MM.1S (cell line): ENCODE measurements around the gene FKBP3.
A peak's percentile ranks its signal among the peaks of the same experiment; 100 is the strongest.

Experiments used
- DNase-seq: peaks from one replicate; pipeline ENCODE4 v3.0.0-alpha.2; 2015
- H2AFZ ChIP-seq: fragments of 300-600 bp; sonication (generic); 2 replicates; pipeline ENCODE4 v1.6.0; 2016; ENCODE audit warnings: antibody characterized with exemption, low read length
- H3F3A ChIP-seq: fragments of 300-600 bp; sonication (generic); 2 replicates; pipeline ENCODE4 v1.6.1; 2016; ENCODE audit warnings: mild to moderate bottlenecking, antibody characterized with exemption, low read length, moderate library complexity, mixed read lengths; ENCODE audit not compliant: insufficient read depth
- H3K27ac ChIP-seq: fragments of 300-600 bp; sonication (generic); 2 replicates; pipeline ENCODE4 v1.5.1; 2016; ENCODE audit warnings: mild to moderate bottlenecking, low read length
- H3K27me3 ChIP-seq: fragments of 300-600 bp; sonication (generic); replicated peaks from 2 replicates; pipeline ENCODE4 v1.6.0; 2016; ENCODE audit warnings: low read length; ENCODE audit not compliant: insufficient read depth
- H3K36me3 ChIP-seq: fragments of 300-600 bp; sonication (generic); replicated peaks from 2 replicates; pipeline ENCODE4 v1.6.1; 2016; ENCODE audit warnings: mild to moderate bottlenecking, low read length, mixed read lengths; ENCODE audit not compliant: insufficient read depth
- H3K4me1 ChIP-seq: fragments of 300-600 bp; sonication (generic); 2 replicates; pipeline ENCODE4 v1.6.1; 2016; ENCODE audit warnings: low read length, mixed read lengths
- H3K4me2 ChIP-seq: fragments of 300-600 bp; sonication (generic); 2 replicates; pipeline ENCODE4 v1.6.0; 2016; ENCODE audit warnings: low read depth, low read length
- H3K4me3 ChIP-seq: fragments of 300-600 bp; sonication (generic); 2 replicates; pipeline ENCODE4 v1.5.1; 2016; ENCODE audit warnings: low read length, mixed read lengths
- H3K79me2 ChIP-seq: fragments of 300-600 bp; sonication (generic); 2 replicates; pipeline ENCODE4 v1.6.1; 2016; ENCODE audit warnings: mixed run types, low read length, mixed read lengths
- H3K9ac ChIP-seq: fragments of 300-600 bp; sonication (generic); 2 replicates; pipeline ENCODE4 v1.6.1; 2016; ENCODE audit warnings: low read length, mixed read lengths
- H3K9me2 ChIP-seq: fragments of 300-600 bp; sonication (generic); replicated peaks from 2 replicates; pipeline ENCODE4 v1.6.1; 2016; ENCODE audit warnings: mild to moderate bottlenecking, low read length, mixed read lengths; ENCODE audit not compliant: insufficient read depth
- H3K9me3 ChIP-seq: fragments of 300-600 bp; sonication (generic); replicated peaks from 2 replicates; pipeline ENCODE4 v1.6.1; 2016; ENCODE audit warnings: mild to moderate bottlenecking, low read length, mixed read lengths; ENCODE audit not compliant: insufficient read depth
- H4K20me1 ChIP-seq: fragments of 300-600 bp; sonication (generic); 2 replicates; pipeline ENCODE4 v1.6.1; 2016; ENCODE audit warnings: mild to moderate bottlenecking, low read length, moderate library complexity, mixed read lengths; ENCODE audit not compliant: insufficient read depth
- CTCF ChIP-seq: fragments of 300-600 bp; sonication (generic); IDR thresholded peaks from 2 replicates; pipeline ENCODE4 v1.5.1; 2016; ENCODE audit warnings: antibody characterized with exemption, low read length, mixed read lengths
- EZH2 ChIP-seq: fragments of 300-600 bp; sonication (generic); optimal IDR thresholded peaks from 2 replicates; pipeline ENCODE3; 2017; ENCODE audit warnings: low read depth, mild to moderate bottlenecking, antibody characterized with exemption, low read length, mixed read lengths
- EZH2phosphoT487 ChIP-seq: fragments of 300-600 bp; sonication (generic); IDR thresholded peaks from 2 replicates; pipeline ENCODE4 v1.6.1; 2018; ENCODE audit warnings: antibody characterized with exemption, low read length

The FKBP3 gene

GRCh38 chr14:45091710-45092109, 42.6 kb downstream of the FKBP3 start:
- H3F3A ChIP-seq: peaks cover 2% of the 10 kb centered on the region; the same call in 1 of the 2 replicates
- H3K4me3 ChIP-seq: no peak overlapping the region
- 0 out of 2 replicates have a peak, but pooled peaks cover 4% of the 10 kb centered on the region for H4K20me1 ChIP-seq
- H2AFZ ChIP-seq: no peak overlapping the region
- peaks cover 83% of the 10 kb centered on the region for H3K79me2 ChIP-seq
- no peaks in the 10 kb centered on the region for H3K27me3 ChIP-seq
- H3K4me1 ChIP-seq: peaks cover 8% of the 10 kb centered on the region
- no peaks in the 10 kb centered on the region for H3K9me3 ChIP-seq
- TF ChIP-seq CTCF (no peak), EZH2 (no peak), EZH2phosphoT487 (no peak)
- no peak overlapping the region for H3K27ac ChIP-seq
- H3K9me2 ChIP-seq: no peaks in the 10 kb centered on the region
- H3K36me3 ChIP-seq: no peaks in the 10 kb centered on the region
- no peak overlapping the region for H3K9ac ChIP-seq
- no peak for DNase-seq
- no peak overlapping the region for H3K4me2 ChIP-seq

- peaks cover 8% of the 10 kb centered on the region for H3K4me1 ChIP-seq
- no peaks in the 10 kb centered on the region for H3K9me2 ChIP-seq
- no peaks in the 10 kb centered on the region for H3K27me3 ChIP-seq
- H3K9me3 ChIP-seq: no peaks in the 10 kb centered on the region
- no peaks in the 10 kb centered on the region for H3K36me3 ChIP-seq
- H3K79me2 ChIP-seq: peaks cover 93% of the 10 kb centered on the region
- no peak overlapping the region for H2AFZ ChIP-seq
- TF ChIP-seq CTCF (no peak), EZH2phosphoT487 (no peak), EZH2 (no peak)
- H4K20me1 ChIP-seq: 0 out of 2 replicates have a peak, but pooled peaks cover 4% of the 10 kb centered on the region
- no peak overlapping the region for H3K4me3 ChIP-seq
- DNase-seq: no peak
- H3F3A ChIP-seq: peaks cover 2% of the 10 kb centered on the region; the same call in 1 of the 2 replicates
- no peak overlapping the region for H3K27ac ChIP-seq
- no peak overlapping the region for H3K4me2 ChIP-seq
- no peak overlapping the region for H3K9ac ChIP-seq
Observed at GRCh38 chr14:45089813-45090212, 44.5 kb downstream of the FKBP3 start.

GRCh38 chr14:45084946-45085346, 49.3 kb downstream of the FKBP3 start:
- no peaks in the 10 kb centered on the region for H3K9me2 ChIP-seq
- peaks cover 59% of the 10 kb centered on the region for H3K79me2 ChIP-seq
- TF ChIP-seq EZH2phosphoT487 (no peak), EZH2 (no peak), CTCF (no peak)
- peaks cover 8% of the 10 kb centered on the region for H3K4me1 ChIP-seq
- H3K27ac ChIP-seq: peak overlapping the region; percentile 59; the same call in 1 of the 2 replicates
- peak overlapping the region; percentile 76 for H3K4me3 ChIP-seq
- peak overlapping the region; percentile 70 for H3K4me2 ChIP-seq
- H3K36me3 ChIP-seq: no peaks in the 10 kb centered on the region
- H2AFZ ChIP-seq: no peak overlapping the region
- H4K20me1 ChIP-seq: 0 out of 2 replicates have a peak, but pooled peaks cover 4% of the 10 kb centered on the region
- no peak for DNase-seq
- H3K9me3 ChIP-seq: no peaks in the 10 kb centered on the region
- H3K9ac ChIP-seq: peak overlapping the region; percentile 68
- peaks cover 2% of the 10 kb centered on the region; the same call in 1 of the 2 replicates for H3F3A ChIP-seq
- H3K27me3 ChIP-seq: no peaks in the 10 kb centered on the region
